ENCODE results near the gene CCDC50.

Gene CCDC50

GRCh38 chr3:191425322-191425734 is 96.1 kb downstream of the CCDC50 start:
- no peaks in the 10 kb centered on the region for H3K4me1 ChIP-seq (ENCODE audit: control insufficient read depth, insufficient read depth, low read length)
- H3K27ac ChIP-seq (ENCODE audit: low read depth, low read length): no peak overlapping the region
- H3K4me3 ChIP-seq (ENCODE audit: low read depth, low read length): no peak overlapping the region
- no peak overlapping the region for H3K9ac ChIP-seq (ENCODE audit: low read length)
- H3K27me3 ChIP-seq (ENCODE audit: control insufficient read depth, insufficient read depth, low read length): no peaks in the 10 kb centered on the region
- H3K36me3 ChIP-seq (ENCODE audit: control insufficient read depth, insufficient read depth, low read length): no peaks in the 10 kb centered on the region
- no peaks in the 10 kb centered on the region for H3K9me3 ChIP-seq (ENCODE audit: control insufficient read depth, insufficient read depth, low read depth, low read length)

DNA sequence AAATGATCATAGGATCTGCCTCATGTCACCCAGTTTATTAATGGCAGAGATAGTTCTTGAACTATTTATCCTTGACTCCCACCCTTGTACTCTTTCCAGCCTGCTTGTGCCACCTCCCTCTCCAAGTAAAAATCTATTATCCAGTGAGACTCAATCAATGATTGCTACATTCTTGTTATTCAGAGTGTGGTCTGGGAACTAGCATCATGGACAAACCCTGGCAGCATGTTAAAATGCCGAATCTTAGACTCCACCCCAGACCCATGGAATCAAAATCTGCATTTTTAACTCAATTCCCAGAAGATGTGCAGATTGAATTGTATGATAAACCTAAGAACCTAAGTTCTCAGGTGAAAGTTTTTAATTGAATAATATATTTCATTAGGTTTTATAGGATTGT is 97.1 kb downstream of the CCDC50 start:
- no peaks in the 10 kb centered on the region for H3K27me3 ChIP-seq (ENCODE audit: control insufficient read depth, insufficient read depth, low read length)
- no peaks in the 10 kb centered on the region for H3K4me1 ChIP-seq (ENCODE audit: control insufficient read depth, insufficient read depth, low read length)
- no peaks in the 10 kb centered on the region for H3K36me3 ChIP-seq (ENCODE audit: control insufficient read depth, insufficient read depth, low read length)
- H3K4me3 ChIP-seq (ENCODE audit: low read depth, low read length): no peak overlapping the region
- H3K27ac ChIP-seq (ENCODE audit: low read depth, low read length): no peak overlapping the region
- H3K9ac ChIP-seq (ENCODE audit: low read length): no peak overlapping the region
- H3K9me3 ChIP-seq (ENCODE audit: control insufficient read depth, insufficient read depth, low read depth, low read length): no peaks in the 10 kb centered on the region

GRCh38 chr3:191428177-191428576 is 99.0 kb downstream of the CCDC50 start:
- Histone ChIP-seq H3K27ac (ENCODE audit: low read depth, low read length) (no peak overlapping the region), H3K36me3 (ENCODE audit: control insufficient read depth, insufficient read depth, low read length) (no peaks in the 10 kb centered on the region), H3K27me3 (ENCODE audit: control insufficient read depth, insufficient read depth, low read length) (no peaks in the 10 kb centered on the region), H3K9ac (ENCODE audit: low read length) (no peak overlapping the region), H3K4me1 (ENCODE audit: control insufficient read depth, insufficient read depth, low read length) (no peaks in the 10 kb centered on the region), H3K9me3 (ENCODE audit: control insufficient read depth, insufficient read depth, low read depth, low read length) (no peaks in the 10 kb centered on the region; the same call in 1 of the 2 replicates), H3K4me3 (ENCODE audit: low read depth, low read length) (no peak overlapping the region)

GRCh38 chr3:191430103-191430502 is 100.9 kb downstream of the CCDC50 start:
- Histone ChIP-seq H3K9ac (ENCODE audit: low read length) (no peak overlapping the region), H3K27me3 (ENCODE audit: control insufficient read depth, insufficient read depth, low read length) (no peaks in the 10 kb centered on the region), H3K9me3 (ENCODE audit: control insufficient read depth, insufficient read depth, low read depth, low read length) (no peaks in the 10 kb centered on the region; the same call in 1 of the 2 replicates), H3K27ac (ENCODE audit: low read depth, low read length) (no peak overlapping the region), H3K4me3 (ENCODE audit: low read depth, low read length) (no peak overlapping the region), H3K36me3 (ENCODE audit: control insufficient read depth, insufficient read depth, low read length) (no peaks in the 10 kb centered on the region), H3K4me1 (ENCODE audit: control insufficient read depth, insufficient read depth, low read length) (no peaks in the 10 kb centered on the region)

- Histone ChIP-seq H3K9ac (ENCODE audit: low read length) (no peak overlapping the region), H3K4me1 (ENCODE audit: control insufficient read depth, insufficient read depth, low read length) (no peaks in the 10 kb centered on the region), H3K27me3 (ENCODE audit: control insufficient read depth, insufficient read depth, low read length) (no peaks in the 10 kb centered on the region), H3K9me3 (ENCODE audit: control insufficient read depth, insufficient read depth, low read depth, low read length) (no peaks in the 10 kb centered on the region; the same call in 1 of the 2 replicates), H3K36me3 (ENCODE audit: control insufficient read depth, insufficient read depth, low read length) (no peaks in the 10 kb centered on the region), H3K4me3 (ENCODE audit: low read depth, low read length) (no peak overlapping the region), H3K27ac (ENCODE audit: low read depth, low read length) (no peak overlapping the region)
Observed at GRCh38 chr3:191431160-191431822, 102.1 kb downstream of the CCDC50 start.

DNA sequence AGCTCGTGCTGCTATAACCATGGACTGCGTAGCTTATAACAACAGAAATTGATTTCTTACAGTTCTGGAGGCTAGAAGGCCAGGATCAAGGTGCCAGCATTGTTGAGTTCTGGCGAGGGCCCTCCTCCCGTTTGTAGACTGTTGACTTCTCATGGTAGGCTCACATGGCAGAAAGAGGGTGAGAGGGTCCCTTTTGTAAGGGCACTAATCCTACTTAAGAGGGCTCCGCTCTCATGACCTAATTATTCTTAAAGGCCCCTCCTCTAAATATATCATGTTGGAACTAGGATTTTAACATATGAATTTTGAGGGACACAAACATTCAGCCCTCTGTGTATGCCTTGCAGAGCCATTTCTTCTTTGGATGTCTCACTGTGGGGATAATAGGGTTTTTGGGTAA is 103.0 kb downstream of the CCDC50 start:
- Histone ChIP-seq H3K4me3 (ENCODE audit: low read depth, low read length) (no peak overlapping the region), H3K27ac (ENCODE audit: low read depth, low read length) (no peak overlapping the region), H3K9ac (ENCODE audit: low read length) (no peak overlapping the region), H3K36me3 (ENCODE audit: control insufficient read depth, insufficient read depth, low read length) (no peaks in the 10 kb centered on the region), H3K9me3 (ENCODE audit: control insufficient read depth, insufficient read depth, low read depth, low read length) (no peaks in the 10 kb centered on the region; the same call in 1 of the 2 replicates), H3K4me1 (ENCODE audit: control insufficient read depth, insufficient read depth, low read length) (no peaks in the 10 kb centered on the region), H3K27me3 (ENCODE audit: control insufficient read depth, insufficient read depth, low read length) (no peaks in the 10 kb centered on the region)

- Histone ChIP-seq H3K9me3 (ENCODE audit: control insufficient read depth, insufficient read depth, low read depth, low read length) (no peaks in the 10 kb centered on the region; the same call in 1 of the 2 replicates), H3K4me3 (ENCODE audit: low read depth, low read length) (no peak overlapping the region), H3K9ac (ENCODE audit: low read length) (no peak overlapping the region), H3K27me3 (ENCODE audit: control insufficient read depth, insufficient read depth, low read length) (no peaks in the 10 kb centered on the region), H3K27ac (ENCODE audit: low read depth, low read length) (no peak overlapping the region), H3K4me1 (ENCODE audit: control insufficient read depth, insufficient read depth, low read length) (no peaks in the 10 kb centered on the region), H3K36me3 (ENCODE audit: control insufficient read depth, insufficient read depth, low read length) (no peaks in the 10 kb centered on the region)
Observed at GRCh38 chr3:191434024-191434423, 104.8 kb downstream of the CCDC50 start.

GRCh38 chr3:191435981-191436380 is 106.8 kb downstream of the CCDC50 start:
- Histone ChIP-seq H3K4me3 (ENCODE audit: low read depth, low read length) (no peak overlapping the region), H3K27ac (ENCODE audit: low read depth, low read length) (no peak overlapping the region), H3K27me3 (ENCODE audit: control insufficient read depth, insufficient read depth, low read length) (no peaks in the 10 kb centered on the region), H3K36me3 (ENCODE audit: control insufficient read depth, insufficient read depth, low read length) (no peaks in the 10 kb centered on the region), H3K4me1 (ENCODE audit: control insufficient read depth, insufficient read depth, low read length) (no peaks in the 10 kb centered on the region), H3K9ac (ENCODE audit: low read length) (no peak overlapping the region), H3K9me3 (ENCODE audit: control insufficient read depth, insufficient read depth, low read depth, low read length) (peaks cover 4% of the 10 kb centered on the region; the same call in 1 of the 2 replicates)

DNA sequence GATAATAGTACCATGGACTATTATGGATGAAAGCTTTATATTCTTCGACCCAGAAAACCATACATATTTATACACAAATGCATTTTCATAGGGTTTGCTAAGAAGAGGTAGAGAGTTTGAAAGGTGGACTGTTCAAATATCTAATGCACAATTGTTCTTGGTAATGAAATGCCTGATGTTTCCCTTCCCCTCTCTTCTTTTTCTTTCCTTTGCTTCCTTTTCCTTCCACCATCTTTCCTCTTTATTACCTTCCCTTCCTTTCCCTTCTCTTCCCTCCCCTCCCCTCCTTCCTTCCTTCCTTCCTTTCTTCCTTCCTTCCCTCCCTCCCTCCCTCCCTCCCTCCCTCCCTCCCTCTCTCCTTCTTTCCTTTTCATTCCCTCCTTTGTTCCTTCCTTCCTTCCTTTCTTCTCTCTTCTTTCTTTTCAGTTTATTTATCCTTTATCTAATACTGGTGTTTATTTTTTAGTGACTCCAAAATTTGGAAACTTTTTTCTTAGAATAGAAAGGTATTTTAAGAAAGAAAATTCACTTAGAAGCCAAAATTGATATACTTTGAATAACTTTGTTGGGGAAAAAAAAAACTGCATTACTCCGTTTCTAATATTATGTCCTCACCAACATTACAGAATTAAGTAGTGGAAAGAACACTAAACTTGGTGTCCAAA is 109.1 kb downstream of the CCDC50 start:
- Histone ChIP-seq H3K4me1 (ENCODE audit: control insufficient read depth, insufficient read depth, low read length) (no peaks in the 10 kb centered on the region), H3K9me3 (ENCODE audit: control insufficient read depth, insufficient read depth, low read depth, low read length) (peaks cover 4% of the 10 kb centered on the region; the same call in 1 of the 2 replicates), H3K36me3 (ENCODE audit: control insufficient read depth, insufficient read depth, low read length) (no peaks in the 10 kb centered on the region), H3K9ac (ENCODE audit: low read length) (no peak overlapping the region), H3K4me3 (ENCODE audit: low read depth, low read length) (no peak overlapping the region), H3K27me3 (ENCODE audit: control insufficient read depth, insufficient read depth, low read length) (no peaks in the 10 kb centered on the region), H3K27ac (ENCODE audit: low read depth, low read length) (no peak overlapping the region)

DNA sequence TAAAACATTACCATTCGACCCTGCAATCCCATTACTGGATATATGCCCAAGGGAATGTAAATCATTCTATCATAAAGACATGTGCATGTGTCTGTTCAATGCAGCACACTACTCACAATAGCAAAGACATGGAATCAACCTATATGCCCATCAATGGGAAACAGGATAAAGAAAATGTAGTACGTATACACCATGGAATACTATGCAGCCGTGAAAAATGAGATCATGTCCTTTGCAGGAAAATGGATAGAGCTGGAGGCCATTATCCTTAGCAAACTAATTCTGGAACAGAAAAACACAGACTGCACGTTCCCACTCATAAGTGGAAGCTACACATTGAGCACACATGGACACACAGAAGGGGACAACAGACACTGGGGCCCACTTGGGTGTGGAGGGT is 111.3 kb downstream of the CCDC50 start:
- Histone ChIP-seq H3K4me1 (ENCODE audit: control insufficient read depth, insufficient read depth, low read length) (no peaks in the 10 kb centered on the region), H3K9ac (ENCODE audit: low read length) (no peak overlapping the region), H3K36me3 (ENCODE audit: control insufficient read depth, insufficient read depth, low read length) (no peaks in the 10 kb centered on the region), H3K27me3 (ENCODE audit: control insufficient read depth, insufficient read depth, low read length) (no peaks in the 10 kb centered on the region), H3K27ac (ENCODE audit: low read depth, low read length) (no peak overlapping the region), H3K4me3 (ENCODE audit: low read depth, low read length) (no peak overlapping the region), H3K9me3 (ENCODE audit: control insufficient read depth, insufficient read depth, low read depth, low read length) (peaks cover 4% of the 10 kb centered on the region; the same call in 1 of the 2 replicates)

DNA sequence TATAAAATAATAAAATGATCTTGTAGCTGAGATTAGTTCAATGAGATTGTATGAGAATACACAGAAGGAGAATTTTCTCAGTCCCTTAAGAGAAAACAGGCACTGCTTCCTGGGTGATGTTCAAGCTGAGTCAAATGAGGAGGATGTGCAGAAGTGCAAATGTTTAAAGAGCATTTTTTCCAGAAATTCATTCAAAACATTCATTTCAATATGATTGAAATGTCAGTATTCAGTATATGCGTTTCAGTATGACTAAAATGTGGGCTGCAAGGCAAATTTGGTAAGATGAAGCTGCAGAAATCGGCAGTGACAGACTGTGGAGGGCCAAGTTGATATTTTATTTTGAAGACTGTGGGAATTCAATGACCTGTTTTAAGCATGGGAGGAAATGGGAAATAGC is 112.5 kb downstream of the CCDC50 start:
- H3K36me3 ChIP-seq (ENCODE audit: control insufficient read depth, insufficient read depth, low read length): no peaks in the 10 kb centered on the region
- H3K4me1 ChIP-seq (ENCODE audit: control insufficient read depth, insufficient read depth, low read length): no peaks in the 10 kb centered on the region
- H3K9ac ChIP-seq (ENCODE audit: low read length): no peak overlapping the region
- H3K9me3 ChIP-seq (ENCODE audit: control insufficient read depth, insufficient read depth, low read depth, low read length): peaks cover 4% of the 10 kb centered on the region; the same call in 1 of the 2 replicates
- no peak overlapping the region for H3K27ac ChIP-seq (ENCODE audit: low read depth, low read length)
- no peak overlapping the region for H3K4me3 ChIP-seq (ENCODE audit: low read depth, low read length)
- H3K27me3 ChIP-seq (ENCODE audit: control insufficient read depth, insufficient read depth, low read length): no peaks in the 10 kb centered on the region
